ENCODE results near the gene HTR1E. TPM values are rescaled to one million over a fixed set of nuclear protein-coding genes. Genes with fewer than 3 reads are reported as not detected.
"Not testable (repeated sequence)": the region's sequence is repeated elsewhere in the genome, so short reads cannot be mapped to it uniquely, and the experiment has no call there.

HTR1E gene
- total and polyA plus RNA-seq, 4 donors, result not detected

DNA sequence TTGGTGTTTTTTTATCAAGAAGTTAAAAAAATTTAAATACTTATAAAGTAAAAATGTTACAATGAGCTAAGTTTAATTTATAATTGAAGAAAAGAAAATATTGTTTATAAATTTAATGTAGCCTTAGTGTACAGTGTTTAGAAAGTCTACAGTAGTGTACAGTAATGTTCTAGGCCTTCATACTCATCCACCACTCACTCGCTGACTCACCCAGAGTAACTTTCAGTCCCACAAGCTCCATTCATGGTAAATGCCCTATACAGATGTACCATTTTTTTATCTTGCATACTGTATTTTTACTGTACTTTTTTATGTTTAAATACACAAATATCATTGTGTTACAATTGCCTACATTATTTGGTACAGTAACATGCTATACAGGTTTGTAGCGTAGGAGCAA lies 26.0 kb downstream of the HTR1E start:
- Histone ChIP-seq H3K27ac (ENCODE audit: low read depth in 1 of 2, low read length in 2 of 2) (no peak overlapping the region), H3K9me3 (ENCODE audit: control insufficient read depth, low read length) (no peaks in the 10 kb centered on the region), H3K36me3 (ENCODE audit: control insufficient read depth in 1 of 2, insufficient read depth in 2 of 2, low read length in 1 of 2) (no peaks in the 10 kb centered on the region), H3K4me3 (ENCODE audit: low read length in 2 of 2) (no peak overlapping the region), H3K27me3 (ENCODE audit: control insufficient read depth in 1 of 2, insufficient read depth in 2 of 2, low read length in 1 of 2) (no peaks in the 10 kb centered on the region), H3K4me1 (ENCODE audit: control insufficient read depth in 1 of 2, insufficient read depth in 2 of 2, low read length in 2 of 2) (no peaks in the 10 kb centered on the region)
- DNase-seq (no peak), ATAC-seq (ENCODE audit: low FRiP score) (no peak)
- WGBS, 2 donors, result 95 to 97% methylated on average over 2 of the region's 2 CpGs
- intact Hi-C loops (cut with DNase I), result no loop called here

DNA sequence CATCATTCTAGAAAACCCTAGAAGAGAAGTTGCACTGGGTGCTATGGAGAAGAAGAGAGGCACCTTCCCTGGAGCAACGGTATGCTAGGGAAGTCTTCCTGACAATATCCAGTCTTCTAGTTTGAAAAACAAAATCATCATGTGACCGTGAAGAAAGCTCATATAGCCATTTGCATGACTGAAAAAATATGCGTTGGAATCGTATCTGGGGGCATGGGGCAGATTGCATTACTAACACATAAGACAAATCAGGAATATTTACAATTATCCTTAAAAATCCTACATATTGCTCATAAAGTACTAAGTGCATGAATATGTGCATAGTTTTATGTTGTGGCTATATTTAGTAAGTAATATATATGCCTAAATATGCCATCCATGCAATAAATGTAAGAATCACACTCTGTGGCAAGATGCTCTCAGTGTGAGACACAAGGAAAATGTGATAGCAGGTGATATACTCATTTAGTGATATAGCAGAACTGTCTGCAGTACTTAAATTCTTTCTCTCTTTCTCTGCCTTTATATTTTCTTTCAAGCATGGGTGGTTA lies 26.8 kb downstream of the HTR1E start:
- Histone ChIP-seq H3K27ac (ENCODE audit: low read depth in 1 of 2, low read length in 2 of 2) (no peak overlapping the region), H3K4me3 (ENCODE audit: low read length in 2 of 2) (no peak overlapping the region), H3K4me1 (ENCODE audit: control insufficient read depth in 1 of 2, insufficient read depth in 2 of 2, low read length in 2 of 2) (no peaks in the 10 kb centered on the region), H3K27me3 (ENCODE audit: control insufficient read depth in 1 of 2, insufficient read depth in 2 of 2, low read length in 1 of 2) (no peaks in the 10 kb centered on the region), H3K9me3 (ENCODE audit: control insufficient read depth, low read length) (no peaks in the 10 kb centered on the region), H3K36me3 (ENCODE audit: control insufficient read depth in 1 of 2, insufficient read depth in 2 of 2, low read length in 1 of 2) (no peaks in the 10 kb centered on the region)
- WGBS, 2 donors, result 80 to 85% methylated on average over 4 of the region's 4 CpGs
- DNase-seq, result no peak
- intact Hi-C loops (cut with DNase I), result no loop called here
- no peak for ATAC-seq (ENCODE audit: low FRiP score)

DNA sequence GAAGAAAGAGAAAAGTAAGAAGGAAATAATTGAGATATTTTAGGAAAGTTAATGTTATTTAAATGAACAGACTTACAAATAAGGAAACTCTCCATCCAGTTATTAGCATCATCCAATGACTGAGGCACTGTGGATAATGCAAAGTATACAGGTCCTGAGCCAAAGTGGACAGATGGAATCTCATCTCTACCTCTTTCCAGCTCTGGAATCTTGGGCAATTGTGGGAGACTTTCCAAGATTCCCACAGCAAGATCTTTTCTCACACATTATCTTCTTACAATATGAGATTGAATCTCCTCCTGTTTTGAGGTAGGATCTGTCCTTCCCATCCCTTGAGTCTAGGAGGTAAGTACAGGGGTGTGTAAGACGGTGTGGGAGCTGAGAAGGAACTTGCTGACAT lies 28.9 kb downstream of the HTR1E start:
- H3K4me1 ChIP-seq (ENCODE audit: control insufficient read depth in 1 of 2, insufficient read depth in 2 of 2, low read length in 2 of 2), result no peaks in the 10 kb centered on the region
- no peaks in the 10 kb centered on the region for H3K27me3 ChIP-seq (ENCODE audit: control insufficient read depth in 1 of 2, insufficient read depth in 2 of 2, low read length in 1 of 2)
- no peaks in the 10 kb centered on the region for H3K36me3 ChIP-seq (ENCODE audit: control insufficient read depth in 1 of 2, insufficient read depth in 2 of 2, low read length in 1 of 2)
- no peak overlapping the region for H3K27ac ChIP-seq (ENCODE audit: low read depth in 1 of 2, low read length in 2 of 2)
- ATAC-seq (ENCODE audit: low FRiP score), result no peak
- DNase-seq, result no peak
- WGBS, 2 donors, result 75 to 80% methylated on average over 1 of the region's 1 CpG
- intact Hi-C loops (cut with DNase I), result no loop called here
- H3K9me3 ChIP-seq (ENCODE audit: control insufficient read depth, low read length), result peaks cover 2% of the 10 kb centered on the region
- H3K4me3 ChIP-seq (ENCODE audit: low read length in 2 of 2), result no peak overlapping the region

DNA sequence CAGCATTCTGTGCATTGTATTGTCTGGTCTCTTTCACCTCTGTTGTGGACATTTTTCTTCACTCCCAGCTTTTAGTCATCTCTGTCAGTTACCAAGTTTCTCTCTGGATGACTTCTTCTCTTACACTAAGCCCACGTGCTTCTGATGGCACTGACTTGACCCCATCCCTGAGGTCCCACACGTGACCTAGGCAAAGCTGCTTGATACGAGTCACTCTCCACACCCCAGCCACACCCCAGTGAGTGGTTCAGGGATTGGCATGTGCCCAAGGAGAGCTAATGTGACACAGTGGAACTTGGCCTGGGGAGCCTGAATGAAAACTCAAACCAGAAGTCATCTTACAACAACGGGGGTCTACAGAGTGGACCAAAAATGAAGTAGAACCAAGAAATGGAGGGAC lies 32.2 kb downstream of the HTR1E start:
- Histone ChIP-seq H3K9me3 (ENCODE audit: control insufficient read depth, low read length) (peaks cover 2% of the 10 kb centered on the region), H3K4me3 (ENCODE audit: low read length in 2 of 2) (no peak overlapping the region), H3K36me3 (ENCODE audit: control insufficient read depth in 1 of 2, insufficient read depth in 2 of 2, low read length in 1 of 2) (no peaks in the 10 kb centered on the region), H3K4me1 (ENCODE audit: control insufficient read depth in 1 of 2, insufficient read depth in 2 of 2, low read length in 2 of 2) (no peaks in the 10 kb centered on the region), H3K27ac (ENCODE audit: low read depth in 1 of 2, low read length in 2 of 2) (no peak overlapping the region), H3K27me3 (ENCODE audit: control insufficient read depth in 1 of 2, insufficient read depth in 2 of 2, low read length in 1 of 2) (no peaks in the 10 kb centered on the region)
- ATAC-seq (ENCODE audit: low FRiP score) (no peak), DNase-seq (no peak)
- intact Hi-C loops (cut with DNase I), result no loop called here
- WGBS, 2 donors, result 62 to 63% methylated on average over 4 of the region's 4 CpGs

DNA sequence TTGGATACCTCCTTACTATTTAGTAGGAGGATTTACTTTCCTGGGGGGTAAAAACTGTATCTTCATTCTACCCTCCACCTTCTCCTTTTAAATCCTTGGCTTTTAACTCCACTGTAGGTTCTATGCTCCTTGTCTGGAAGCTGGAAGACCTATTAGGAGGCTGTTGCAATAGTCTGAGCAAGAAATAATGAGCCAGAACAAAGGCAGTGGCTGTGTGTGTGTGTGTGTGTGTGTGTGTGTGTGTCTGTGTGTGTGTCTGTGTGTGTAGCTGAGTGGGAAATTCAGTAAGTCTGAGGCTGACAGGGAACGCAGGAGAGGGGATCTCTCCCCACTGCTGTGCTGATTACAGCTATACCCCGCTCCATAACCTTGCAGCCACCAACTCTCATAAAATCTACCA lies 35.8 kb downstream of the HTR1E start:
- Histone ChIP-seq H3K27me3 (ENCODE audit: control insufficient read depth in 1 of 2, insufficient read depth in 2 of 2, low read length in 1 of 2) (no peaks in the 10 kb centered on the region), H3K4me1 (ENCODE audit: control insufficient read depth in 1 of 2, insufficient read depth in 2 of 2, low read length in 2 of 2) (no peaks in the 10 kb centered on the region), H3K9me3 (ENCODE audit: control insufficient read depth, low read length) (peaks cover 2% of the 10 kb centered on the region), H3K27ac (ENCODE audit: low read depth in 1 of 2, low read length in 2 of 2) (no peak overlapping the region), H3K4me3 (ENCODE audit: low read length in 2 of 2) (no peak overlapping the region), H3K36me3 (ENCODE audit: control insufficient read depth in 1 of 2, insufficient read depth in 2 of 2, low read length in 1 of 2) (no peaks in the 10 kb centered on the region)
- DNase-seq (no peak), ATAC-seq (ENCODE audit: low FRiP score) (no peak)
- intact Hi-C loops (cut with DNase I), result no loop called here
- 82 to 96% methylated on average over 2 of the region's 2 CpGs for WGBS, 2 donors

DNA sequence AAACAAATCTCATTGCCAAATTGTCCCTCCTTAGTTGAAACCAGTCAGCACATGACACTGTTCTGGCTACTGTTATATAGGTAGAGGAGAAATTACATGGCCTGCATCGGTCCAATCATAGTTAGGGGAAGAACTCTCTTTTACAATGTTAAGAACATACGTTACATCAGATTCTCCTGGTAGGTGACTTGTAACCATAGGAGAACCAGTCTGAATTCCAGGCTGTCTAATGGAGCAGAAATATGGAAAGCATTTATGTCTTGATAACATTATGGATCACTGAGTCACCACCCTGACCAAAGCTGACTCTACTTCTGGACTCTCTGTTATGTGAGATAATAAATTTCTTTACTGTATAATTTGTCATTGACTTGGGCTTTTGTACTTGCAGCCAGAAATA lies 40.9 kb downstream of the HTR1E start:
- DNase-seq, result no peak
- intact Hi-C loops (cut with DNase I), result no loop called here
- H3K27ac ChIP-seq (ENCODE audit: low read depth in 1 of 2, low read length in 2 of 2), result no peak overlapping the region
- H3K36me3 ChIP-seq (ENCODE audit: control insufficient read depth in 1 of 2, insufficient read depth in 2 of 2, low read length in 1 of 2), result no peaks in the 10 kb centered on the region
- no peak for ATAC-seq (ENCODE audit: low FRiP score)
- H3K9me3 ChIP-seq (ENCODE audit: control insufficient read depth, low read length), result no peaks in the 10 kb centered on the region
- no peak overlapping the region for H3K4me3 ChIP-seq (ENCODE audit: low read length in 2 of 2)
- WGBS, 2 donors, result 62 to 67% methylated on average over 2 of the region's 2 CpGs
- H3K27me3 ChIP-seq (ENCODE audit: control insufficient read depth in 1 of 2, insufficient read depth in 2 of 2, low read length in 1 of 2), result no peaks in the 10 kb centered on the region
- H3K4me1 ChIP-seq (ENCODE audit: control insufficient read depth in 1 of 2, insufficient read depth in 2 of 2, low read length in 2 of 2), result no peaks in the 10 kb centered on the region

DNA sequence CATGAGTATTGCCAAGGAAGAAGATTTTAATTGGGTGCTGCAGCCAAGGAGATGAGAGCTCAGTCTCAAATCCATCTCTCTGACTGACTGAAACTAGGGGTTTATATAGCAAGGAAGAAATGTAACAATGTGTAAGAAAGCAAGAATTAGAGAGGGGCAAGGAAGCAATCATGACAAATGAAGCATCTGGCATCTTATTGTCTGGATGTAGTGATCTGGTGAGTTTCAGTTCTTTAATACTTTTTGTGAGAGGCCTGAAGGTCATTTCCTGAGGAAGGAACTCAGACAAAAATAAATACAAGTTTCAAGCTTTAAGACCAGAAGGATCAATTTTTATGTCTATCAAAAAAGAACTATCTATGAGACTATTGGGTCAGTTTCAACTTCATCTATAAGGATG lies 64.2 kb downstream of the HTR1E start:
- no peak for ATAC-seq (ENCODE audit: low FRiP score)

DNA sequence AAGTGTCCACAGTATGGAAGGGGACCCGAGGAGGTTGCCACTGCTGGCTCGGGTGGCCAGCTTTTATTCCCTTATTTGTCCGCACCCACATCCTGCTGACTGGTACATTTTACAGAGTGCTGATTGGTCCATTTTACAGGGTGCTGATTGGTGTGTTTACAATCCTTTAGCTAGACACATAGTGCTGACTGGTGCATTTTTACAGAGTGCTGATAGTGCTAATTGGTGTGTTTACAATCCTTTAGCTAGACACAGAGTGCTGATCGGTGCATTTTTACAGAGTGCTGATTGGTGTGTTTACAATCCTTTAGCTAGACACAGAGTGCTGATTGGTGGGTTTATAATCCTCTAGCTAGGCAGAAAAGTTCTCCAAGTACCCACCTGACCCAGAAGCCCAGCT lies 65.1 kb downstream of the HTR1E start:
- H3K27me3 ChIP-seq (ENCODE audit: control insufficient read depth in 1 of 2, insufficient read depth in 2 of 2, low read length in 1 of 2); DNase-seq; H3K27ac ChIP-seq (ENCODE audit: low read depth in 1 of 2, low read length in 2 of 2); H3K4me3 ChIP-seq (ENCODE audit: low read length in 2 of 2); H3K36me3 ChIP-seq (ENCODE audit: control insufficient read depth in 1 of 2, insufficient read depth in 2 of 2, low read length in 1 of 2); intact Hi-C loops (cut with DNase I); ATAC-seq (ENCODE audit: low FRiP score); H3K4me1 ChIP-seq (ENCODE audit: control insufficient read depth in 1 of 2, insufficient read depth in 2 of 2, low read length in 2 of 2); H3K9me3 ChIP-seq (ENCODE audit: control insufficient read depth, low read length): not testable (repeated sequence)
- 91 to 96% methylated on average over 4 of the region's 4 CpGs for WGBS, 2 donors

More for the DNA sequence above, 64.2 kb downstream of the HTR1E start:
- Histone ChIP-seq H3K27ac (ENCODE audit: low read depth in 1 of 2, low read length in 2 of 2) (no peak overlapping the region), H3K9me3 (ENCODE audit: control insufficient read depth, low read length) (no peaks in the 10 kb centered on the region), H3K27me3 (ENCODE audit: control insufficient read depth in 1 of 2, insufficient read depth in 2 of 2, low read length in 1 of 2) (no peaks in the 10 kb centered on the region), H3K4me3 (ENCODE audit: low read length in 2 of 2) (no peak overlapping the region), H3K36me3 (ENCODE audit: control insufficient read depth in 1 of 2, insufficient read depth in 2 of 2, low read length in 1 of 2) (no peaks in the 10 kb centered on the region), H3K4me1 (ENCODE audit: control insufficient read depth in 1 of 2, insufficient read depth in 2 of 2, low read length in 2 of 2) (no peaks in the 10 kb centered on the region)
- intact Hi-C loops (cut with DNase I), result no loop called here
- no peak for DNase-seq

DNA sequence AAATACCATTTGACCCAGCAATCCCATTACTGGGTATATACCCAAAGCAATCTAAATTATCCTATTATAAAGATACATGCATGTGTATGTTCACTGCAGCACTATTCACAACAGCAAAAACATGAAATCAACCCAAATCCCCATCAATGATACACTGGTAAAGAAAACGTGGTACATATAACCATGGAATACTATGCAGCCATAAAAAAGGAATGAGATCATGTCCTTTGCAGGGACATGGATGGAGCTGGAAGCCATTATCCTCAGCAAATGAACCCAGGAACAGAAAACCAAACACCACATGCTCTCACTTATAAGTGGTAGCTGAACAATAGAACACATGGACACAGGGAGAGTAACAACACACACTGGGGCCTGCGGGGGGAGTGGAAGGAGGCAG lies 69.2 kb downstream of the HTR1E start:
- H3K27me3 ChIP-seq (ENCODE audit: control insufficient read depth in 1 of 2, insufficient read depth in 2 of 2, low read length in 1 of 2); H3K4me1 ChIP-seq (ENCODE audit: control insufficient read depth in 1 of 2, insufficient read depth in 2 of 2, low read length in 2 of 2); DNase-seq; H3K36me3 ChIP-seq (ENCODE audit: control insufficient read depth in 1 of 2, insufficient read depth in 2 of 2, low read length in 1 of 2); H3K4me3 ChIP-seq (ENCODE audit: low read length in 2 of 2); H3K9me3 ChIP-seq (ENCODE audit: control insufficient read depth, low read length); intact Hi-C loops (cut with DNase I); H3K27ac ChIP-seq (ENCODE audit: low read depth in 1 of 2, low read length in 2 of 2); ATAC-seq (ENCODE audit: low FRiP score): not testable (repeated sequence)
- 76 to 87% methylated on average over 2 of the region's 2 CpGs for WGBS, 2 donors

All from aorta (tissue), 5 donors.